Coronary artery (tissue), 2 donors: Measurements from ENCODE around the gene PAOX.

ENCODE experiments used
- DNase-seq: peaks from one replicate; pipeline ENCODE4 v3.0.0-alpha.2; 2017; ENCODE audit warnings: low spot score
- H3K27ac ChIP-seq, 2 donors: fragments of 200-600 bp; sonication (generic); one replicate each; pipeline ENCODE4 v1.5.1; 2016 to 2019
- H3K4me3 ChIP-seq: fragments of 200-600 bp; sonication (generic); 2 replicates; pipeline ENCODE4 v1.5.1; 2016; ENCODE audit warnings: mild to moderate bottlenecking, moderate library complexity
- TF ChIP-seq, protein P1 (sequence below): fragments of 200-600 bp; sonication (generic); IDR thresholded peaks from one replicate; pipeline ENCODE4 v1.5.1; 2019; ENCODE audit warnings: antibody characterized with exemption

PAOX gene

DNA sequence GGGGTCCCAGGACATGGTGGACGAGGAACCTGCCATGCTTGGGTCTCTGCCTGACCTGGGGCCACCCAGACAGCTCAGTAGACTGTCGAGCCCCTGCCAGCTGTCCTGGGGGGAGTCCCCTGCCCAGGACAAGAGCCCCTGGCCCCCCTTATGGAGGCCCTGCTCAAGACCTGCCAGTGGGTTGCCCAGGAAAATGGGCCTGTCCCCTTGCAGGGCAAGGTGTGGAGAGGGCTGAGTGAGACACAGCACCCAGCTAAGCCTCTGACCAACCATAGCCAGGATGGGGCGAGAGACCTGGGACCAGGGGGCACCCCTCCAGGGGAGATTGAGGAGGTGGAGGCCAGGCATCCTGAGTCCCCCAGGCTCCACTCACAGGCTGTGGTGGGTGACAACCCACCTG is 23.1 kb upstream of the PAOX start:
- Histone ChIP-seq H3K4me3 (no peak overlapping the region), H3K27ac (no peak overlapping the region)
- DNase-seq, result no peak
- TF ChIP-seq, protein P1, sequence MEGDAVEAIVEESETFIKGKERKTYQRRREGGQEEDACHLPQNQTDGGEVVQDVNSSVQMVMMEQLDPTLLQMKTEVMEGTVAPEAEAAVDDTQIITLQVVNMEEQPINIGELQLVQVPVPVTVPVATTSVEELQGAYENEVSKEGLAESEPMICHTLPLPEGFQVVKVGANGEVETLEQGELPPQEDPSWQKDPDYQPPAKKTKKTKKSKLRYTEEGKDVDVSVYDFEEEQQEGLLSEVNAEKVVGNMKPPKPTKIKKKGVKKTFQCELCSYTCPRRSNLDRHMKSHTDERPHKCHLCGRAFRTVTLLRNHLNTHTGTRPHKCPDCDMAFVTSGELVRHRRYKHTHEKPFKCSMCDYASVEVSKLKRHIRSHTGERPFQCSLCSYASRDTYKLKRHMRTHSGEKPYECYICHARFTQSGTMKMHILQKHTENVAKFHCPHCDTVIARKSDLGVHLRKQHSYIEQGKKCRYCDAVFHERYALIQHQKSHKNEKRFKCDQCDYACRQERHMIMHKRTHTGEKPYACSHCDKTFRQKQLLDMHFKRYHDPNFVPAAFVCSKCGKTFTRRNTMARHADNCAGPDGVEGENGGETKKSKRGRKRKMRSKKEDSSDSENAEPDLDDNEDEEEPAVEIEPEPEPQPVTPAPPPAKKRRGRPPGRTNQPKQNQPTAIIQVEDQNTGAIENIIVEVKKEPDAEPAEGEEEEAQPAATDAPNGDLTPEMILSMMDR, result no peak

DNA sequence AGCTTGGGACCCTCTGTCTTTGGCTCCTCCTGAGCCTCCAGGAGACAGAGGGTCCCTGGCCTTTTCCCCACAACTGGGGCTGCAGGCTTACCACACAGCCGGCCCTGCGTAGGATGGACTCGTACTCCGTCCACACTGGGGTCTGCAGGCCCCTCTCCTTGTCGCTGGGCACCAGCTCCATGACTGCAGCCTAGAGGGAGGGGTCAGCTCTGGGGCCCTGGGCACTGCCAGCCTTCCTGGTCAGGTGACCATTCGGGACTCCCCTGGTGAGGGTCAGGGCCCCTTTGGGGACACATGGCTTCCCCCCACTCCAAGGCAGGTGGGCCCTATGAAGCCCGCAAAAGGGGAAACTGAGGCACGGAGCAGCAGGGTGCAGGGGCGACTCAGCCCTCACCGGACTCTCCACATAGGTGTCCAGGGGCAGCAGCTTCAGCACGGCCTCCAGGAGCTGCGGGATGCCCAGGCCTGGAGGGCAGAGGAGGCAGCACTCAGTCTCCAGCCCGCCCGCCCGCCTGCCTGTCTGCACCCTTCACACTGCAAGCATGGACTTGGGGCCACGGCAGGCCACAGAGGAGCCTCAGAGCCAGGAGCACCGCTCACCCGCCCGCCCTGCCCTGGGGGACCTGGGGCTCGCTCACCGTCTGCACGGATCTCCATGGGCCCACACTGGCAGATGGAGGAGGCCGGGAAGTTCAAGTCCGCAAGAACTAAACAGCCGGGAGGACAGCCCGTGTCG is 22.3 kb upstream of the PAOX start:
- no peak for DNase-seq
- peak overlapping the region; percentile 85 for H3K4me3 ChIP-seq
- TF ChIP-seq, protein P1, result no peak
- H3K27ac ChIP-seq, result no peak overlapping the region

DNA sequence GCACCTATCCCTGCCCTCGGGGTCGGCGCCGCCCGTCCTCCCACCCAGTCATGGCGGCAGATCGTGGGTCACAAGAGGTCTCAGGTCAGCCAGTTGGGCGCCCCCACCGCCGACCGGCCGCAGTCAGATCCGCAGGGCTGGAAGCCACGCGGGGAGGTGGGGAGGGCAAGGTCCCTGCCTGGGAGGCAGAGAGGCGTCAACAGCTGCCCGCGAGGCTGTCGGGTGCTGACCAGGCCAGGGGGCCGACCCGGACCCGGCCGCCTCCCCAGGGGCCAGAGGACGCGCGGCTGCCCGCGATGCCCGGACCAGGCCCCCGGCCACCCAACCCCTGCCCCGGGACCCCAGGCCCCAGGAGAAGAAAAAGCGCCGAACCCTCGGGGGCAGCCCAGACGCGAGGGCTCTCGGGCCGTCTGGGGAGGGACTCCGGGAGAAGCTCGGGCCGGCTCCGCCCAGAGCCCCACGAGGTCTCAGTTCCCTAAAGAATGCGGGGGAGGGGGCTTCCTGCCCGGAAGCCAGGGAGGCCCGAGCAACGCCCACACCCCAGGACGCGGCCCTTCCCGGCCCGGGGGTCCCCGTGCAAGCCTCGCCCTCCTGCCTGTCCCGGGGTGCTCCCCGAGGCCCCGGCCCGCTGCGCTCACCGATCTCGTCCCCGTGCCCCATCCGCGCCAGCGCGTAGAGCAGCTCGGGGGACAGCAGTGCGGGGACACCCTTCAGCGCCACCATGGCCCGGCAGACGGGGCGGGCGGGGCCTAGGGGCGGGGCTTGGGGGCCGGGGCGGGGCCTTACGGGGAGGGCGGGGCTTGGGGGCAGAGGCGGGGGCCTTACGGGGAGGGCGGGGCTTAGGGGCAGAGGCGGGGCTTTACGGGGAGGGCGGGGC is 21.5 kb upstream of the PAOX start, which contains the start of gene FUOM:
TSS of gene FUOM (minus strand) at position 735 of the 877 bp plus-strand sequence. CDS start at position 723, 12 bp downstream.
- DNase-seq, result no peak
- TF ChIP-seq, protein P1, result no peak
- H3K4me3 ChIP-seq, result peak within 1 kb of the TSS; percentile 85
- peak within 1 kb of the TSS; percentile 50 to 82 for H3K27ac ChIP-seq

DNA sequence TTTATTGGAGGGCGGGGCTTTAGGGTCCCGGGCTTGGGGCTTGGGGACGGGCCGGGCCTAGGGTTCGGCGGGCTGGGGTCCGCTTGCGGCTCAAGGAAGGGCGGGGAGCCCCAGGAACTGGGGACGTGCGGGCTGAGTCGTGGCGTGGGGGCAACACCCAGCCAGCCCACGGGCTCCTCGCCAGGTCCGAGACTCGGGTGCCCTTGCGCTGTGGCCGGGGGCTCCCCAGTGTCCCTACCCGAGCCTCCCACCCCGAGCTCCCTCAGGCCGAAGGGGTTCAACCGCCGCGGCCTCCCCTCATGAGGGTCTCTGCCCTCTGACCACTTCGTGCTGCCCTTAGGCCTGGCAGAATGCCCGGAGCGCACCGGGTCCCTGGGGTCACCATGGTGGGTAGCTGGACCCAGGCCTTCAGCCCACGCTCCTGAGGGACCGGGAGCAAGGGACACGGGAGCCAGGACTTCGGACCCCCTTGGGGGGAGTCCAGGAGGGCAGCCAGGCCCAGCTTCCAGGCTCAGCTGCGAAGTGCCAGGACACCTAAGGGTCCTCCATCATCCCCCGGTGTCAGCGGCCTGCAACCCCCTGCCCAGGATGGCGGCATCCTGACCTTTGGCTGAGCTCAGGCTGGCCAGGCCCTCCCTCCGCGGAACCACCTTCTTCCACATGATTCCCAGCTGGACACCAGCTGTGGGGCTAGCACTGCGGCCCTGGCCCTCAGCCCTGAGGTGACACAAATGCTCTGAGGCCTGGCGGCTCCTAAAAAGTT is 20.7 kb upstream of the PAOX start:
- TF ChIP-seq, protein P1, result no peak
- H3K27ac ChIP-seq, result peak overlapping the region in 1 of 2 donors; percentile 82
- DNase-seq, result no peak
- peak overlapping the region; percentile 85 for H3K4me3 ChIP-seq

DNA sequence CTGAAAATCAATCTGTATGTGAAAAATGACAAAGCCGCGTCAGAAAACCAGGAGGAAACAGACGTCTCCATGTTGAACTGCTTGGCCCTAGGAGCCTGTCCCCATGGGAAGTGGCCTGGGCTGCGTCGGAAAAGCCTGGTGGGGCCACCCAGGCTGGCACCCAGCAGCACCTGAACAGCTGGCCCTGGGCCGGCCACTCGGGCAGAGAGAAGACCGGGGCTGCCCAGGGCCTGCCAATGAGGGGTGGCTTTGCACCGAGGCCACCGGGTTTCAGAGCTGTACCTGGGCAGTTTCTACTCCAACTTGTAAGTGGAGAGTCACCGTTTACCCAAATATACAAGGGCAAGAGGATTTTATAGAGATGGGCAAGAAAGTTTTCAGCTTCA is 20.1 kb upstream of the PAOX start:
- H3K4me3 ChIP-seq, result no peak overlapping the region
- no peak overlapping the region for H3K27ac ChIP-seq
- no peak for DNase-seq
- TF ChIP-seq, protein P1, result no peak

DNA sequence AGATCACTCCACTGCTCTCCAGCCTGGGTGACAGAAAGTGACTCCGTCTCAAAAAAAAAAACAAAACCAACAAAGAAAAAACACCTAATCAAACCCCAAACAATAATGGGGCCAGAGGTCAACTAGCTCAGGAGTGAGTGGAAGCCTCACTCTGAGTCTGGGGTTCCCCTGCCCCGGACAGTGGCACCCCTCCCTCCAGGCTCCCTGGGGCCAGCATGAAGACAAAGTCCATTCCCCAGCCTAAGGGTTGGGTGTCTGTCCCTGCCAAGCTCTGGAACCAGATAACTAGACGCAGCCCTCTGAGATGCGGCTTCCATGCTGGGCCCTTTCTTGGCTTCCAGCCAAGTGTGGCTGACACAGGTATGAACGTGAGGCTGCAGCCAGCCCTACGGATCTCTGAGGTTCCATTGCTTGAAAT is 19.5 kb upstream of the PAOX start:
- H3K27ac ChIP-seq, result no peak overlapping the region
- no peak overlapping the region for H3K4me3 ChIP-seq
- TF ChIP-seq, protein P1, result no peak
- no peak for DNase-seq
